ENCODE results near the gene RTN4.

- TF ChIP-seq ZNF565 (CRISPR knock-in tag; conservative IDR thresholded peaks at IDR 0.05; ENCODE audit: low read depth) (no peak), GLIS3 (CRISPR knock-in tag; IDR thresholded peaks at IDR 0.05) (no peak), ZNF70 (CRISPR knock-in tag; IDR thresholded peaks at IDR 0.05) (no peak), ESRRG (CRISPR knock-in tag; IDR thresholded peaks at IDR 0.05) (no peak), ARNTL (CRISPR knock-in tag; IDR thresholded peaks at IDR 0.05; ENCODE audit: borderline replicate concordance, low read depth) (no peak), BACH2 (CRISPR knock-in tag; IDR thresholded peaks at IDR 0.05; ENCODE audit: borderline replicate concordance) (no peak), PATZ1 (CRISPR knock-in tag; IDR thresholded peaks at IDR 0.05; ENCODE audit: borderline replicate concordance) (no peak), ZC3H10 (CRISPR knock-in tag; IDR thresholded peaks at IDR 0.05) (no peak), CREB5 (CRISPR knock-in tag; IDR thresholded peaks at IDR 0.05; ENCODE audit: low read depth) (no peak), RARB (CRISPR knock-in tag; IDR thresholded peaks at IDR 0.05) (no peak), ZFP3 (CRISPR knock-in tag; IDR thresholded peaks at IDR 0.05) (no peak)
Observed at GRCh38 chr2:55088400-55088799, 38.1 kb upstream of the RTN4 start.
